Activated naive CD8-positive, alpha-beta T cell treated with anti-CD3 and anti-CD28 coated beads, Interleukin-2, amount 50 U/mL, for 24 hours (primary cell): ENCODE results near the gene STEAP4.
"Not testable (repeated sequence)": the region's sequence is repeated elsewhere in the genome, so short reads cannot be mapped to it uniquely, and the experiment has no call there.

Experiments
- ATAC-seq: fragments of 150-1000 bp; cut with Tn5 transposase; one replicate; pipeline ENCODE4 v1.10.0; 2021
- DNase-seq: peaks from one replicate; pipeline ENCODE4 v3.0.0; 2021
- H3K27ac Mint-ChIP-seq: one replicate; pipeline ENCODE4 v1.8.0; 2021; ENCODE audit warnings: mild to moderate bottlenecking, mixed read lengths
- H3K27me3 Mint-ChIP-seq: one replicate; pipeline ENCODE4 v1.8.0; 2021; ENCODE audit warnings: mixed read lengths
- H3K36me3 Mint-ChIP-seq: one replicate; pipeline ENCODE4 v1.8.0; 2021; ENCODE audit warnings: low read depth, mixed read lengths
- H3K4me1 Mint-ChIP-seq: one replicate; pipeline ENCODE4 v1.8.0; 2021; ENCODE audit warnings: mixed read lengths
- H3K4me3 Mint-ChIP-seq: one replicate; pipeline ENCODE4 v1.8.0; 2021; ENCODE audit warnings: mild to moderate bottlenecking, moderate library complexity, mixed read lengths
- H3K9me3 Mint-ChIP-seq: one replicate; pipeline ENCODE4 v1.8.0; 2021; ENCODE audit warnings: mixed read lengths

The STEAP4 gene

DNA sequence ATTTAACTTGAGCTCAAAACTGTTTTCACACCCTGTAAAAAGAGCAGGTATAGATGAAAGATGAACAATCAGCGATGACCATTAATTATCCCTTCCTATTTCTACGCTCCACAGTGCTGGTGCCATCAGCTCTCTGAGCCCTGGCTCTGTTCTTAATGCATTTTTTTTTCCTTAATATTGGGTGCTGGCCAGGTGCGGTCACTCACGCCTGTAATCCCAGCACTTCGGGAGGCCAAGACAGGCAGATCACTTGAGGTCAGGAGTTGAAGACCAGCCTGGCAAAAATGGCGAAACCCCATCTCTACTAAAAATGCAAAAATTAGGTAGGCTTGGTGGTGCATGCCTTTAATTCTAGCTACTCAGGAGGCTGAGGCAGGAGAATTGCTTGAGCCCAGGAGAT lies 4.2 kb downstream of the STEAP4 start:
- no peak overlapping the region for H3K4me3 Mint-ChIP-seq

DNA sequence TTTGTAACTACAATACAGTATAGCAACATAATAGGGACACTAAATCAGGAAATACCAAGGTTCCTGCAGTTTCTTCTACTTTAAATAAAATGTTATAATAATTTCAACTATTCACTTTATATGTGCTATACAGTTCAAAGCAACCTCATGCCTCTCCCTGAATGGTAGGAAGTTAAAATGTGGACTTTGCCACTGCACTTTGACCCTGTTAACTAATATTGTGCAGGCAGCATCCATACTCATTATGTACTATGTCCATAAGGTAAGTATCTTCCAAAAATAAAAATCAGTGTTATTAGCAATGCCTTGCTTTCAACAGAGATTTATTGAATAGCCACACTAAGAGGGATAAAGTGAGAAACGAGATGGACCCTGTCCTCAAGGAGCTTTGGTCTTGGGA lies 4.8 kb downstream of the STEAP4 start:
- Mint-ChIP-seq H3K36me3 (no peaks in the 10 kb centered on the region), H3K27ac (no peak overlapping the region), H3K4me1 (peaks cover 2% of the 10 kb centered on the region), H3K9me3 (no peaks in the 10 kb centered on the region), H3K27me3 (peaks cover 24% of the 10 kb centered on the region), H3K4me3 (no peak overlapping the region)
- ATAC-seq (no peak), DNase-seq (no peak)

More for the DNA sequence above, 4.2 kb downstream of the STEAP4 start:
- H3K4me1 Mint-ChIP-seq = peaks cover 2% of the 10 kb centered on the region
- no peak for ATAC-seq
- peaks cover 29% of the 10 kb centered on the region for H3K27me3 Mint-ChIP-seq
- no peak for DNase-seq
- no peaks in the 10 kb centered on the region for H3K36me3 Mint-ChIP-seq
- no peak overlapping the region for H3K27ac Mint-ChIP-seq
- no peaks in the 10 kb centered on the region for H3K9me3 Mint-ChIP-seq

DNA sequence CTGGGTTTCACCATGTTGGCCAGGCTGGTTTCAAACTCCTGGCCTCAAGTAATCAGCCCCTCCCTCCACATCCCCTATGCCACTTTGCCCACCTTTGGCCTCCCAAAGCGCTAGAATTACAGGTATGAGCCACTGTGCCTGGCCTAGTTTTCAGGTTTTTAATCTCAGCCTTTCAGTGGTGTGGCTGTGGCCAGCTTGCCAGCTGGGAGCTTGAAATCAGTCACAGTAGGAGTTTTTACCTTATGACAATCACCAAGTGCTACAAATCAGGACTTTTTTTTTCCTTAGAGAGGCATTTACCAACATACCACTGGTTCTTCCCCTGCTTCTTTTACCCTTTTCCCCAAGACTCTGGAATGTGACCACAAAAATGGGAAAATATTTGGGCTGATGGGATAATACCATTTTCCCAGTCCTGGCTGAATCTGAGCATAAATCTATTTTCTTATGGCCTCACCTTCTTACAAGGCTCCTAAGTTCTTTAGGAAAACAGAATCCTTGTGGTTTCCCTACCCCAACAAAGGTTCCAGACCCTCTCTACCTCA lies 6.2 kb downstream of the STEAP4 start:
- DNase-seq (no peak), ATAC-seq (no peak)
- no peaks in the 10 kb centered on the region for H3K9me3 Mint-ChIP-seq
- H3K4me1 Mint-ChIP-seq = no peaks in the 10 kb centered on the region
- peaks cover 13% of the 10 kb centered on the region for H3K27me3 Mint-ChIP-seq
- H3K36me3 Mint-ChIP-seq = no peaks in the 10 kb centered on the region
- H3K4me3 Mint-ChIP-seq = no peak overlapping the region
- no peak overlapping the region for H3K27ac Mint-ChIP-seq

DNA sequence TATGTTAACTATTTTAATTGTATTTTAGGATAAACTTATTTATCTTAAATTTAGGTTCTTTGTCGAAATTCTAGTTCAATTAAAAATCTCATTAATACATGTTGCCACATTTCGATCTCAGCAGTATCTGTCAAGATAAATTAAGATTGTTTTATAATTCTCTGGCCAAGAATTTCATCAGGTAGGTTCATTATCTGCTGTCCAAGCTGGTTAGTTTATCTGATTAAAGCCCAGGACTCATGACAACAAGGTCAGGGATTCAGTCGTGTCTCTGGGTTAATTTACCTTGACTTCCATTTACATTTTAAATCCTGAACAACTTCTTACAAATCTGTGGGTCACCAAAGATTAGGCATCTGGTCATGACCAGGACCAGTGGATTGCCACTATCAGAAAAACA lies 7.6 kb downstream of the STEAP4 start:
- Mint-ChIP-seq H3K4me3 (no peak overlapping the region), H3K4me1 (no peaks in the 10 kb centered on the region), H3K27ac (no peak overlapping the region), H3K9me3 (no peaks in the 10 kb centered on the region), H3K27me3 (peaks cover 13% of the 10 kb centered on the region), H3K36me3 (no peaks in the 10 kb centered on the region)
- DNase-seq (no peak), ATAC-seq (no peak)

DNA sequence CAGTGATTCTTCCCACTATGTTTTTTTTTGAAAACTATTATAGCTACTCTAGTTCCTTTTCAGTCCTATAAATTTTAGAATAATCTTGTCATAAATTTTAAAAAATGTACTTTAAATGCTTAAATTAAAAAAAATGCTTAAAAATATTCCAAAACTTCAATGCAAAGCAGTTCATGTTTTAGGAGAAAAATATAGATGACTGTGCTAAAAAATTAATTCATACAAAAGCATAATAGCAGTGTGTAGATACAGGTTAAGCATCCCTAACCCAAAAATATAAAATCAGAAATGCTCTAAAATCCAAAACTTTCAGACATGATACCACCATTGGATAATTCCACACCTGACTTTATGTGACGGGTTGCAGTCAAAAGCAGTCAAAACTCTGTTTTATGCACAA lies 12.8 kb downstream of the STEAP4 start:
- Mint-ChIP-seq H3K27ac (no peak overlapping the region), H3K9me3 (no peaks in the 10 kb centered on the region), H3K4me1 (no peaks in the 10 kb centered on the region), H3K4me3 (no peak overlapping the region), H3K36me3 (no peaks in the 10 kb centered on the region), H3K27me3 (no peaks in the 10 kb centered on the region)
- DNase-seq (no peak), ATAC-seq (no peak)

DNA sequence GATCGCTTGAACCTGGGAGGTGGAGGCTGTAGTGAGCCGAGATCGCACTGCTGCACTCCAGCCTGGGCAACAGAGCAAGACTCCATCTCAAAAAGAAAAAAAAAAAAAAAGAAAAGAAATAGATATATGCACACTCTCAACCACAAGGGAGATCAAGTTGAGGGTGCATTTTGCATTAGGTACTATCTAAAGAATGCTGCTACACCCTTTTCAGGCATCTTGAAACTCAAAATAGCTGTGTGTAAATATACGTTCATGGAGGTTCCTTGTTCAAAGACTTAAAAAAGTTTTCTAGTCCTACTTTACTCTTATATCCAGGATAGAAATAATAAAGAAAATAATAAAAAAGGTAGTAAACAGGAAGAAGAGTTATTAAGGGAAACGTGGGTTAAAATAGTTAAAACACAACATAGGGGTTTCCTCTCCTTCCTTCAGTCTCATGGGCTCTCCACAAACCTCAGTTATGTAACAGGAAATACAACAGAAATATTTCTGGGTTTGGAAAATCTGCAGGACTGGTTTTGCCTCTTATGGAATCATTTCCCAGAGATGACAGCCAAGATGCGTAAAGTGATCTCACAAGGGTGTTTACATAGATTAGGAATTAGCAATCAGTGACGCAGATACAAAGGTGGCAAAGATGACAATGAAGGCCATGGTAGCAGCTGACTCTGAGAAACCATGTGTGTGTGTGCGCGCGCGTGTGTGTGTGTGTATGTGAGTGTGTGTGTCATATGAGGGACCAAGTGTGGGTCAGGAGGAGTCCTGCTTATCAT lies 15.1 kb downstream of the STEAP4 start:
- H3K27ac Mint-ChIP-seq = no peak overlapping the region
- no peaks in the 10 kb centered on the region for H3K4me1 Mint-ChIP-seq
- ATAC-seq (no peak), DNase-seq (no peak)
- H3K9me3 Mint-ChIP-seq = no peaks in the 10 kb centered on the region
- no peaks in the 10 kb centered on the region for H3K36me3 Mint-ChIP-seq
- H3K27me3 Mint-ChIP-seq = no peaks in the 10 kb centered on the region
- H3K4me3 Mint-ChIP-seq = no peak overlapping the region

DNA sequence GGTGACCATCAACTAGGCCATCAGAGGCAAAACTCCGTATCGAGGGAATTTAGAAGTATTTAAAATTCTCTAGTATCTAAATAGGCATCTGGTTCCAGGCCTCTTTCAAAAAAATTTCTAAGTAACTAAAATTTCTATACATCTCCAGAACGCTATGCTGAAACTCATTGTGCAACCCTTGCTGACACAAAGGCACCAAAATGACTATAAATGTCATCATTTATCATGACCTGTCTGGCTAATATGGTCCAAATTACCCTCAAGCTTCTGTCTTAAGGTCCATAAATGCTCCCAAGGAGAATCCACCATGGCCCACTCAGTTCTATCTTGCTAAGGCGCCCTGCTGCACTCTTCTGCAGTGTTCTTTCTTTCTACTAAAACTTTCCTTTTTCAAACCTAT lies 16.2 kb downstream of the STEAP4 start:
- Mint-ChIP-seq H3K27ac (no peak overlapping the region), H3K9me3 (no peaks in the 10 kb centered on the region), H3K4me3 (no peak overlapping the region), H3K4me1 (no peaks in the 10 kb centered on the region), H3K27me3 (no peaks in the 10 kb centered on the region), H3K36me3 (no peaks in the 10 kb centered on the region)
- no peak for DNase-seq
- no peak for ATAC-seq

DNA sequence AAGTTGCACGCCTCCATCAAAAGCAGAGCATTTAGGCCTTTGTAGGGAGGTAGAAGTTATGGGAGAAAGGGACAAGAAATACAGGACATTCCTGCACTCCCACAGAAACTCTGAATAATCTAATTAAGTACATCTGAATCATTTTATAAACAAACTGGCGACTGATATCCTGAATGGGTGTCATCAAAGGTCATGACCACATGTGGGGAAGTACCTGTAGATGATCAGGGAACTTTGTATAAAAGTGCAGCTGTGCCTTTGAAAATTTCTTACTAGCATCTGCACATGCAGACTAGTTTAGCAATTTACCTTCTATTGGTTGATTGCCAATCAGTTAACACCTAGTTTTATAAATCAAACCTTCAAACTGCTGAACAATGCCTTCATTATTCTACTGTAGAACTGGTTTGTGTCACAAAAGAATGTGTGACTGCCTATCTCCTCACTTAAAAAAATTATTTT lies 17.1 kb downstream of the STEAP4 start:
- Mint-ChIP-seq H3K27ac (no peak overlapping the region), H3K27me3 (no peaks in the 10 kb centered on the region), H3K4me1 (no peaks in the 10 kb centered on the region), H3K9me3 (no peaks in the 10 kb centered on the region), H3K4me3 (no peak overlapping the region), H3K36me3 (no peaks in the 10 kb centered on the region)
- DNase-seq (no peak), ATAC-seq (peak; percentile 71)

DNA sequence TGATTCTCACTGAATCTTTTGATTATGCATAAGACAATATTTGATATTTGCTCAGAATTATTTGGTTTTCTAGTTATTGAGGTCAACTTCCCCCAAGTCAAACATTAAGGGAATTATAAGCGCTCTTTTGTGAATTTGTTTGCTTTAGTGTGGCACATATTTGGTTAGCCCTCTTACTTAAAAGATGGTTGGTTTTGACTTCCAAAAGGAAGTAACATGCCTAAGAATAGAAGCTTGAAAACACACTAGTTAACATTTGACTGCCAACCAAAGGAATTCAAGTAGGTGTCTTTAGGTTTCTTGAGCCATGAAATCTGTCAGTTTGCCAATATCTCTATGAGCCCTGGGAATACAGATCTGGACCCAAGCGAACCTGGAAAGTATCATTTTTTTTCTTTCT lies 24.9 kb downstream of the STEAP4 start:
- no peak overlapping the region for H3K27ac Mint-ChIP-seq
- ATAC-seq (no peak), DNase-seq (no peak)
- no peaks in the 10 kb centered on the region for H3K4me1 Mint-ChIP-seq
- H3K27me3 Mint-ChIP-seq = peaks cover 10% of the 10 kb centered on the region
- no peaks in the 10 kb centered on the region for H3K9me3 Mint-ChIP-seq
- H3K4me3 Mint-ChIP-seq = no peak overlapping the region
- H3K36me3 Mint-ChIP-seq = no peaks in the 10 kb centered on the region

DNA sequence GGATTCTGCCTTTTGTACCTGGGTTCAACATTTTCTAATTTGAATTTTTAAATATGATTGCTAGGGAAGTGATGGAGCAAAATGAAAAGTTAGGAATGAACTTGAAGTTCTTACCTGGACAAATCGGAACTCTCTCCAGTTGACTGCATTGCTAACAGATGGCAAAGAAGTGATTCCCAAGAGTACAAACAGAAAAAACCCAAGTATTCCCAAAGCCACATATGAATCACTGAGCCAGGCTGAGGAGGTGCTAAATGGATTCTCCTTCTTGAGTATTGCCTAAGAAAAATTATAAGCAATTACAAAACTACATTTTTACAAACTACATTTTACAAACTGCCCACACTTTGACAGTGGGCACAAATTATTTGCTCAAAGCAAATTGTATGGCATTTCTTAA lies 25.9 kb downstream of the STEAP4 start:
- DNase-seq = no peak
- Mint-ChIP-seq H3K4me3 (no peak overlapping the region), H3K27me3 (peaks cover 12% of the 10 kb centered on the region), H3K4me1 (no peaks in the 10 kb centered on the region), H3K36me3 (no peaks in the 10 kb centered on the region), H3K9me3 (no peaks in the 10 kb centered on the region), H3K27ac (no peak overlapping the region)
- ATAC-seq = no peak

DNA sequence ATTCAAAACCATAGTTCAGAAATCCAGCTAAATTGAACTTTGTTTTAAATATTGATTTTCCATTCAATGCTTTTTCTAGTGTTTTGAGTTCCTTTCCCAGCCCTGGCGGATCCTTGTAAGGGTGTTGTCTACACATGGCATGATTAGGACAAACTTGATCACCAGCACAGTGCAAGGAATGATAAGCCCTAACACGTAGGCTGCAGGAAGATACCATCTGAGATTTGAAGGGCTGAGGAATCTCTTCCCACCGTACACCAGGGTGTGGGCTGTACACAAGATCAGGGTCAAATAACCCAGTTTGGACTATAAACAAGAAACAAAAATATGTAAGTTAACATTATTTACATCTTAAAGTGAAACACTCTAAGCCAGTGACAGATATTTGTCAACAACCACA lies 27.4 kb downstream of the STEAP4 start:
- no peak for DNase-seq
- Mint-ChIP-seq H3K36me3 (no peaks in the 10 kb centered on the region), H3K27me3 (peaks cover 16% of the 10 kb centered on the region), H3K27ac (no peak overlapping the region), H3K4me3 (no peak overlapping the region), H3K4me1 (no peaks in the 10 kb centered on the region), H3K9me3 (no peaks in the 10 kb centered on the region)
- ATAC-seq = no peak

DNA sequence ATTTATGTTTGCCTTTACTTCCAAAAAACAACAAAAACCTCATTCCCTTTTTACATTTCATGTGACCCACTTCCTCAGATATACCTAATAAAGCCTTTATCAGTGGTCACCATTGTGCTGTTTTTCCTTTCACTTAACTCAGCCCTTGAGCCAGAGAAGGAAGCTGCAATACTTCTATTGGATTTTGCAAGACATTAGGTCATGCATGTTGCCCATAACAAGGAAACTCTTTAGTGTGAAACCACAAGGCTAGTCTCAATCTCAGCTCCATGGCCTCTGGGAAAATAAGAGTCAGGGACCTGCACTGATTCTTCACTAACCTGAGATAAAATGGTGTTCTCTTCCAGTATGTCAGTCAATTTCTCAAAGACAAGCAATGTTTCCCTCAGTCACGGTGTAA lies 27.8 kb downstream of the STEAP4 start:
- Mint-ChIP-seq H3K9me3 (no peaks in the 10 kb centered on the region), H3K27me3 (peaks cover 14% of the 10 kb centered on the region), H3K4me3 (no peak overlapping the region), H3K4me1 (no peaks in the 10 kb centered on the region), H3K27ac (no peak overlapping the region), H3K36me3 (no peaks in the 10 kb centered on the region)
- DNase-seq (no peak), ATAC-seq (no peak)

DNA sequence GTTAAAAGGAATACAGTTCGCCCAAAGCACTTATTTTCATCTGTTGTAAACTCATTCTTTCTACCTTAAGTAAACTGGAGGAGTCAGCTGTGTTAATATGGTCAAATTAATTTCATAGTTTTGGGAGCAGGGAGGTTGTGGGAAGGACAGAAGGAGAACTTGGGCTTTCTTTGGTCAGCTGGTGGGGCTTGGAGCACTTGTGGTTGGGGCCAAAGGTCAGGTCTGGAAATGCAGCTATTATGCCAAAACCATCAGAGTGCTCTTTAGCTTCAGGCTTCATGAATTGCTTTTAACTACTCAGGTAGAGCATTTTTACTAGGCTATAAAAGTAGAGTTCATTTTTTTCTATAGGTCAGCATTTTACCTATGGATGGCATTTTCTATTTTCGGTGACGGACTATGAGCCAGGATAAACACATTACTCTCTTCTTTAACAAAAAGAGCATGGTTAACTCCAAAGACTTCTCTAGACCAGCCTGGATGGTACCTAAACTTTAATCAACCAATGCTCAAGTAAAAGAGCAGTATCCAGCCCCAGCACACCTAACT lies 30.0 kb downstream of the STEAP4 start:
- H3K27ac Mint-ChIP-seq = no peak overlapping the region
- no peak overlapping the region for H3K4me3 Mint-ChIP-seq
- no peaks in the 10 kb centered on the region for H3K36me3 Mint-ChIP-seq
- no peaks in the 10 kb centered on the region for H3K4me1 Mint-ChIP-seq
- no peak for DNase-seq
- H3K27me3 Mint-ChIP-seq = peaks cover 16% of the 10 kb centered on the region
- H3K9me3 Mint-ChIP-seq = no peaks in the 10 kb centered on the region
- ATAC-seq = no peak

DNA sequence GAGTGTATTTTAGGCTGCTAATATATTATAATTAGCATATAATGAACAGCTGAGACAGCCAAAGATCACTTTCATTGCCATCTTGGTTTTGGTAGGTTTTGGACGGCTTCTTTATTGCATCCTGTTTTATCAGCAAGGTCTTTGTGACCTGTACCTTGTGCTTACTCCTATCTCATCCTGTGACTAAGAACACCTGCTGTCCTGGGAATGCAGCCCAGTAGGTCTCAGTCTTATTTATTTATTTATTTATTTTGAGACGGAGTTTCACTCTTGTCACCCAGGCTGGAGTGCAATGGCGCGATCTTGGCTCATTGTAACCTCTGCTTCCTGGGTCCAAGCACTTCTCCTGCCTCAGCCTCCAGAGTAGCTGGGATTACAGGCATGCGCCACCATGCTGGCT lies 31.8 kb downstream of the STEAP4 start:
- not testable (repeated sequence) for H3K27ac Mint-ChIP-seq, H3K4me3 Mint-ChIP-seq, DNase-seq, H3K36me3 Mint-ChIP-seq, H3K9me3 Mint-ChIP-seq, ATAC-seq, H3K4me1 Mint-ChIP-seq
- H3K27me3 Mint-ChIP-seq = peaks cover 16% of the 10 kb centered on the region

DNA sequence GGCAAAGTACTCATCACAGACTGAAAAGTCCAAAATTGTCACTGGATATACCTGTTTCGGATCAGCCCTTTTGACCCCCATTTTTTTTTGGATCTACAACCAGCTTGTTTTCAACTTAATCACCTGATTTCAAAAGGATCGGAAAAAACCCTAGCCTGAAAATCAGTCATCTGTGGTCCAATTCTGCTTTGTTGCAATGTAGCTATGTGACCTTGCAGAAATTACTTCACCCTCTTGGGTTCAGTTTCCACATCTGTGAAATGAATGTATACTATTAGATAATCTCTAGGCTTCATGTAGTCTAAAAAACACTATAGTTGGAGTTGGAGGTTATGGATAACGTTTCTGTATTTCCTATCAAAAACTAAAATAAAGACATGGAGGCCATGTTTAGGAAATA lies 37.1 kb downstream of the STEAP4 start:
- H3K4me1 Mint-ChIP-seq = no peaks in the 10 kb centered on the region
- H3K27me3 Mint-ChIP-seq = peaks cover 9% of the 10 kb centered on the region
- H3K36me3 Mint-ChIP-seq = no peaks in the 10 kb centered on the region
- H3K4me3 Mint-ChIP-seq = no peak overlapping the region
- no peak for DNase-seq
- H3K9me3 Mint-ChIP-seq = peaks cover 3% of the 10 kb centered on the region
- no peak overlapping the region for H3K27ac Mint-ChIP-seq
- ATAC-seq = no peak
